ENCODE data around the gene ACTR10.

- TF ChIP-seq CTCF (IDR thresholded peaks at IDR 0.05) (no peak), POLR2A (IDR thresholded peaks at IDR 0.05) (no peak), EP300 (IDR thresholded peaks at IDR 0.05) (no peak), POLR2AphosphoS5 (IDR thresholded peaks at IDR 0.05) (no peak)
Measured at GRCh38 chr14:58171090-58171489, 28.9 kb upstream of the ACTR10 start.

Measured in gastroesophageal sphincter (tissue), 3 donors.